Measurements from ENCODE around the gene STX19.

STX19 gene

GRCh38 chr3:94065819-94066480, 37.6 kb upstream of the STX19 start:
- Histone ChIP-seq H3K9me3 (ENCODE audit: low read length) (no peaks in the 10 kb centered on the region), H3K4me3 (ENCODE audit: low read depth, low read length, poor library complexity, severe bottlenecking) (no peak overlapping the region), H3K27me3 (ENCODE audit: insufficient read depth, low read length) (no peaks in the 10 kb centered on the region), H3K4me2 (ENCODE audit: low read length) (no peak overlapping the region), H3F3A (ENCODE audit: insufficient read depth, low read length) (no peaks in the 10 kb centered on the region), H3K9me2 (ENCODE audit: low read depth, low read length) (no peaks in the 10 kb centered on the region), H2AFZ (ENCODE audit: low read length) (no peak overlapping the region), H3K27ac (ENCODE audit: low read depth, low read length, poor library complexity, severe bottlenecking) (no peak overlapping the region), H3K36me3 (ENCODE audit: insufficient read depth, low read length) (peaks cover 29% of the 10 kb centered on the region), H4K20me1 (ENCODE audit: insufficient read depth, low read length) (no peaks in the 10 kb centered on the region), H3K9ac (ENCODE audit: low read length) (no peak overlapping the region), H3K4me1 (ENCODE audit: insufficient read depth, low read length, severe bottlenecking) (peaks cover 27% of the 10 kb centered on the region), H3K79me2 (ENCODE audit: insufficient read depth, low read length) (peaks cover 23% of the 10 kb centered on the region)
- no peak for TF ChIP-seq EZH2 (IDR thresholded peaks at IDR 0.05; ENCODE audit: borderline replicate concordance, low read length)
- TF ChIP-seq CTCF (IDR thresholded peaks at IDR 0.05; ENCODE audit: low read length) = no peak

- Histone ChIP-seq H3K9me2 (ENCODE audit: low read depth, low read length) (no peaks in the 10 kb centered on the region), H3K36me3 (ENCODE audit: insufficient read depth, low read length) (peaks cover 34% of the 10 kb centered on the region), H3K4me2 (ENCODE audit: low read length) (peak overlapping the region; percentile 91; the same call in 1 of the 2 replicates), H3K4me1 (ENCODE audit: insufficient read depth, low read length, severe bottlenecking) (peaks cover 27% of the 10 kb centered on the region), H3K9me3 (ENCODE audit: low read length) (no peaks in the 10 kb centered on the region), H3K79me2 (ENCODE audit: insufficient read depth, low read length) (peaks cover 23% of the 10 kb centered on the region), H3K27me3 (ENCODE audit: insufficient read depth, low read length) (no peaks in the 10 kb centered on the region), H4K20me1 (ENCODE audit: insufficient read depth, low read length) (no peaks in the 10 kb centered on the region), H2AFZ (ENCODE audit: low read length) (no peak overlapping the region), H3K4me3 (ENCODE audit: low read depth, low read length, poor library complexity, severe bottlenecking) (no peak overlapping the region), H3K27ac (ENCODE audit: low read depth, low read length, poor library complexity, severe bottlenecking) (no peak overlapping the region), H3F3A (ENCODE audit: insufficient read depth, low read length) (no peaks in the 10 kb centered on the region), H3K9ac (ENCODE audit: low read length) (no peak overlapping the region)
- no peak for TF ChIP-seq CTCF (IDR thresholded peaks at IDR 0.05; ENCODE audit: low read length)
- TF ChIP-seq EZH2 (IDR thresholded peaks at IDR 0.05; ENCODE audit: borderline replicate concordance, low read length) = no peak
Measured at GRCh38 chr3:94065122-94065521, 36.7 kb upstream of the STX19 start.

GRCh38 chr3:94064243-94064860, 36.0 kb upstream of the STX19 start:
- Histone ChIP-seq H3K4me1 (ENCODE audit: insufficient read depth, low read length, severe bottlenecking) (peaks cover 27% of the 10 kb centered on the region), H2AFZ (ENCODE audit: low read length) (no peak overlapping the region), H3K9me3 (ENCODE audit: low read length) (no peaks in the 10 kb centered on the region), H3K36me3 (ENCODE audit: insufficient read depth, low read length) (peaks cover 38% of the 10 kb centered on the region), H3F3A (ENCODE audit: insufficient read depth, low read length) (no peaks in the 10 kb centered on the region), H4K20me1 (ENCODE audit: insufficient read depth, low read length) (no peaks in the 10 kb centered on the region), H3K9me2 (ENCODE audit: low read depth, low read length) (no peaks in the 10 kb centered on the region), H3K4me3 (ENCODE audit: low read depth, low read length, poor library complexity, severe bottlenecking) (peak overlapping the region; percentile 89), H3K79me2 (ENCODE audit: insufficient read depth, low read length) (peaks cover 23% of the 10 kb centered on the region), H3K4me2 (ENCODE audit: low read length) (peak overlapping the region; percentile 91), H3K9ac (ENCODE audit: low read length) (peak overlapping the region; percentile 76; the same call in 1 of the 2 replicates), H3K27me3 (ENCODE audit: insufficient read depth, low read length) (no peaks in the 10 kb centered on the region), H3K27ac (ENCODE audit: low read depth, low read length, poor library complexity, severe bottlenecking) (peak overlapping the region; percentile 4)
- TF ChIP-seq CTCF (IDR thresholded peaks at IDR 0.05; ENCODE audit: low read length) (no peak), EZH2 (IDR thresholded peaks at IDR 0.05; ENCODE audit: borderline replicate concordance, low read length) (no peak)
